ENCODE measurements around the gene LAMB1.
"Not testable (repeated sequence)": the region's sequence is repeated elsewhere in the genome, so short reads cannot be mapped to it uniquely, and the experiment has no call there.

The LAMB1 gene

DNA sequence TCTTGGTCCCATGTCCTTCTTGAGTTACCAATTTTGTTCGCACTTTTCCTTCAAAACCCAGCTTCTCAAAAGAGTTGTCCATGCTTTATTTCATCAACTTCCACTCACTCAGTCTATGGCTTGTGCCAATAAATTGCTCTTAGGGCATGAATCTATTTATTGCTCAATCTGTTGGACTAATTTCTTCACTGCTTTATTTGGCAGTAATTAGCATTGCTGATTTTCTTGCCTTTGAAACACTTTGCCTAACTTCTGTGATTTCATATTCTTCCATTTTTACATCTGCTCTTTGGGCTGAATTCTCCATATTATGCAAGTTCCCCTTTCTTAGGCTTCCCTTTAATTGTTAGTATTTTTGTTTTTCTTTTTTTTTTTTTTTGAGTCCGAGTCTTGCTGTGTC lies 95.2 kb downstream of the LAMB1 start:
- DNase-seq, result no peak

DNA sequence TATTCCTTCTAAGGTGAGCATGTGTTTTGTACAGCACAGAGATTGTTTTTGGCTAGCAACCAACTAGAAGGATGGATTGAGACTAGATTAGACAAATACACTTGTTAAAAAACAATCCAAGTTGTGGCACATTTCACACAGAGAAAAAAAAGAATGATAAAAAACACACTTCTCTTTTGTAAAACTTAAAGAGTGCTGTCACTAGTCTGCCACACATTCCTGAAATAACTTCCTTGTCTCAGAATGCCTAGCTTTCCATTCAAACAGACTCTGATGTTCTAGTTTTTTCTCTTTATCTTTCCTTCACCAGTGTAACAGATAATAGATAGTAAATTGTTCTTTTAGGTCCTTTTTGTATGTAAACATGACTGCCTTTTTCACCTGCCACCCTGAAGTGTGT lies 100.6 kb downstream of the LAMB1 start:
- DNase-seq, result no peak

DNA sequence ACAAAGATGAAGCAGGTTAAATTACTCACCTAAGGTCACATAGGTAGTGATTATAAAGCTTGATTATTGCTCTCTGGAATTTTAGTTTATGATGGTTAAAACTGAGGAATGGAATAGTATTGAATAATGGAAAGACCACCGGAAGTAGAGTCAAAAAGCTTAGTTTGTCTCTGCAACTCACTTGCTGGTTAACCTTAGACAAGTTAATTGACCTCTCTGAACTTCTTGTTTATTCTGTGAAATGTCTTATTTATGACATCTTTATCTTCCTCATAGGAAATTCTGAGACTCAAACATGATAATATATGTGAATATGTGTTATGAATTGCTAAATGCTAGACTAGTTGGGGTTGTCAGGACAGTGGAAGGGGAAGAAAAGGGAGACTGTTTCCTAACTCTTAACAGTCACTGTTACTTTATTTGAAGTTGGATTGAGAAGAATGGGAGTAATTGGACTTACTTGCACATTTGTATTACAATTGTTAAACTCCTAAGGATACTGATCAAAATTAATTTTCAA lies 102.4 kb downstream of the LAMB1 start:
- DNase-seq, result no peak

DNA sequence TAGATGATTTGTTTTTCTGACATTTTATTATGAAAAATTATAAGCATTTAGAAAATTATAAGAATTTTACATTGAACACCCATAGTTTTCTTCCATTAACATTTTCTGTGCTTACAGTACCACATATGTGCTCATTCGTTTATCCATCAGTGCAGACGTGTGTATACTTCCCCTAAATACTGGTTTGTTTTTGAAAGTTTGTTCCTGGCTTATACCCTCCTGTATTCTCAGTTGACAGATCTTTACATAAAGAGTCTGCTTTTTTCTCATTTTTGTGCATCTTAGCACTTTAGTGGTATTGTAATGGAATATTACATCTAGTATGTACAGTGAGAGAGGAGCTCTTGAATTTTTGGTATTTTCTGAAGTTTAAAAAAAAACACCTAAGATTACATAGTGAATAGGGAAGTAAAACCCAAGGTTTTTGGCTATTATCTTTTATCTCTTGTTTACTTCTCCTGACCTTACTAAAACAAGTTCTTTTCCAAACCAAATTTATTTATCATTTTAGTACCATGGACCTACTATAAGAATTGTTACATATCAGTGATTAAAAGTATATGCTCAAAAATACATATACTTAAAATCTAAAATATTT lies 103.9 kb downstream of the LAMB1 start:
- DNase-seq, result no peak

- not testable (repeated sequence) for DNase-seq
Observed at GRCh38 chr7:107892367-107892741, 110.6 kb downstream of the LAMB1 start.

DNA sequence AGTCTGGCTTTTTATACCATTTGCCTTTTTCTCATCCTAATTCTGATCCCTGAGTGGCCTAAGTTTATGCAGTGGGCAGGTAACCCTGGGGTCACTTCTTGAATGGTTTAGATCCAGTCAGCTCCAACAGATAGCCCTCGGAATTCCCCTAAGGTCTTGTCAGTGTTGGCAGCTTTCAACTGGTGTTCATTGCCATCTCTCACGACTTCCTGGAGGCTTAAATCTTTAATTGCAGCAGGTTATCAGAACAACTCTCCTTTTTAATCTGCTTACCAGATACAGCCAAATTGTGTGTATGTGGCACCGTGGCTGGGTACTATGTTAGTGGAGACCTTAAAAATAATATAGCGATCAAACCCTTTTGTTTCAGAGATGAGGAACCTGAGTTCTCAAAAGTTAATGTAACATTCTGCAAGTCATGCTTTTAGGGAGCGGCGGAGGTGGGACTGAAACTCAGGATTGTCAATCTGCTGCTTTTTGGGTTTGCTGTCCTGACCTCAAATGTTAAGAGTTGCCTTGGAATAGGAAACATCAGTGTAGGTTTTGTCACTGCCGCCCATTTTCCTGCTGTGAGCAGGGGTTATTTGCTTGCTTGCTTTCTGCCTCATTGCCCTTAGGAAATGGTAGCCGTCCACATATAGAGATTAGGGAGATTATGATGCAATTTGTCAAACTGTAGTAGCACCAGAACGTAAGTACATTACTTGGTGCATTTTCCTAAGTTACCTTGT lies 111.2 kb downstream of the LAMB1 start:
- peak in 1 of 2 donors; percentile 53 for DNase-seq

DNA sequence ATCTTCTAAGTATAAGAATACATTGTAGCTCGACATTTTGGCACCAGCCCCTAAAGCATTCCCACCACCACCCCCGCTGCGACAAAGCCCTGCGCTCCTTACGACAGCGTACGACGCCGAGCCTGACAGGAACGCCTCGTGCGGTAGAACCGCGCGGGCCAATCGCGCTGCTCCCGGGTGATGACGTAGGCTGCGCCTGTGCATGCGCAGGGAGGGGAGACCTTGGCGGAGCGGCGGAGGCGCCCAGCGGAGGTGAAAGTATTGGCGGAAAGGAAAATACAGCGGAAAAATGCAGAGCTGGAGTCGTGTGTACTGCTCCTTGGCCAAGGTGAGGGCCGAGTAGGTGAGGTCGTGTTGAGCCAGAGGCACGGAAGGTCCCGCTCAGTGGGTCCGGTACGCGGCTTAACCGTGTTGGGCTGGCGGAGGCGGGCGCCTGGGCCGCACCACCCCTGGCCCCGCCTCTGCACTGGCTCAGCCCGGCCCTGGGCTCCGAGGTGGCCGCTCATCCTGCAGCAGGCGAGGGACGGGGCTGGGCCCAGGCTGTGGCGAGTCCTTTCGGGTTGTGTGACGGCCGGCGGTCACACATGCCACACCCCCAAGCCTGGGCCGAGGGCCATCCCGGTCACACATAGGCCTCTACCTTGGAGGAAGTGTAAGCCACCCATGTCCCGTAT lies 111.9 kb downstream of the LAMB1 start, which contains the start of gene DLD:
DLD (plus strand) TSS at position 222 of the 674 bp plus-strand sequence; CDS start at position 290, 68 bp downstream.
- DNase-seq, result peak; percentile 90 to 94

DNA sequence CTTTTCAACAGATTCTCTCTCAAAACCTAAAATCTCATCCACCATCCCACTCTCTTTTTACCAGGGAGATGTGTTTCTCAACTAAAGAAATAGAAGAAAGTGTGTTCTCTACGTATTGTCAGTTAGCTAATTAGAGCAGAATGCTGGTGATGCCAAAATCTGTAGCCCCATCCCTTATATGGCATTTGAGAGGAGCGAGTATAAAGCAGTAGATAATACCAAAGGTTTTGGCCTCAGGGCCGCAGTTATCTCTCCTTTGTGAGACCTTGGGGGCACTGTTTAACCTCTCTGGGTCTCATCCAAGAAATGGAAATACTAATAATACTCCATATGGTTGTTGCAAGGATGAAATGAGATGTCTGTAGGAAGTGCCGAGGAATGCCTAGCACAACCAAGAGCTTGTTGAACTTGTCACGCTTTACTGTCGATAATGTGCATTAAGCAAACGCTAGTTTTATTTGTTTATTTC lies 112.4 kb downstream of the LAMB1 start:
- peak in 1 of 2 donors; percentile 39 for DNase-seq

GRCh38 chr7:107889992-107890391 lies 113.0 kb downstream of the LAMB1 start:
- DNase-seq, result no peak

- not testable (repeated sequence) for DNase-seq
Observed at GRCh38 chr7:107887827-107888226, 115.1 kb downstream of the LAMB1 start.

GRCh38 chr7:107884066-107884818 lies 118.7 kb downstream of the LAMB1 start:
- no peak for DNase-seq

GRCh38 chr7:107882766-107883165 lies 120.2 kb downstream of the LAMB1 start:
- DNase-seq, result no peak

DNA sequence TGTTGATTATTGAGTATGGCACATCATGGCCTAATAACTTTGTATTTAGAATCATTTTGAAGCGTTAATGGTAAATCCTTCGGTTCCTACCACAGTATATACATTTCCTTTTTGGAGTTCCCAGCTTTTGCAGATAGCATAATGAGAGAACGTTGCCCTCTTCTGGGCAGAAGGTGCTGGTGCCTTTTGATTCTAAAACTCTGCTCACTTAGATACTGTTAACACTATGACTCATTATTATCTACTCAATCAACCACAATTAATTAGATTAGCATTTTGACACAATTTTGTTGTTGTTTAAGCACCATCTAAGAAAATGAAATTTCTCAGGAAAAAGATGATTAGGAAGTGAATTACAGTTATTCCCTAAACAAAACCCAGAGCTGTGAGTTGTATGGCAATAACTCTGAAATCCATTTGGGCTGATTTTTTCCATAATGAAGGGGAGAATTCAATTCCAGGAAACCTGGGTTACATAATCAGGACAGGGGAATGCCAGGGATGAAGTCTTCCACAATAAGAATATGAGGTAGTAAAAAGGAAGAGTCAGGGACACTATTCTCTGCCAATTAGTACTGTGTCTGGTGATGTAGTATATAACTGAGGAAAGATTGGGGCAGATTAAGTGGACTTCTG lies 123.4 kb downstream of the LAMB1 start:
- peak; percentile 29 to 69 for DNase-seq

DNA sequence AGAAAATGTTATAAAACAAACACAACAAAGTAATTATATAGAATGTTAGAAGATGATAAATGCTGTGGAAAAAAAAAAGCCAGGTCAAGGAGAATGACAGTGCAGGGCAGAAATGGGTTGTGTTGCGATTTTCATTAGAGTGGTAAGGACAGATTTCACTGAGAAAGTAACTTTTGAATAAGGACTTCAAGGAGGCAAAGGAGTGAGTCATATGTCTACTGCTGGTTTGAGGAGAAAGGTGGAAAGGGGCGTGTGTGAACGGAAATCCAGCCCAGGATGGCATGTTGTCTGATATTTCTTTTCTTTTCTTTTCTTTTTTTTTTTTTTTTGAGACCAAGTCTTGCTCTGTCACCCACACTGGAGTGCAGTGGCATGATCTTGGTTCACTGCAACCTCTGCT lies 124.3 kb downstream of the LAMB1 start:
- no peak for DNase-seq

DNA sequence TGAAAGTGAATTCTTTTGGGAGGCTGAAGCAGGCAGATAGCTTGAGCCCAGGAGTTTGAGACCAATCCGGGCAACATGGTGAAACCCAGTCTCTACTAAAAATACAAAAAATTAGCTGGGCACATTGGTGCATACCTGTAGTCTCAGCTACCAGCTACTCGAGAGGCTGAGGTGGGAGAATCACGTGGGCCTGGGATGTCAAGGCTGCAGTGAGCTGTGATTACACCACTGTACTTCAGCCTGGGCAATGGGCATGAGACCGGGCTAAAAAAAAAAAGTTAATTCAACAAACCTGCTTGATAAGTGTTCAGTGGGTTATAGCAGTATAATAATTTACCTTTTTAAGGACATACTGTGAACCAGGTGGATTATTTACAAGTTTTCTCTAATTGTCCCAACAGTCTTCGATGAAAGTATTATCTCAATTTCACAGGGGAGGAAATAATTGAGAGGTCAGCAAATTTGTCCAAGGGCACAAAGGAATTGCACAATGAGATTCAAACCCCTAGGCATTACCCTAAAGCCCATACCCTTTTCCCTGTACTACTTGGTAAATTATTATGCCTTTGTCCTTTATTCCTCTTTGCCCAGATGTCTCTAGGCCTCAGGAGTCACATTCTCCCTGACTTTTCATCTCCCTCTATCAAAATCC lies 125.1 kb downstream of the LAMB1 start:
- DNase-seq, result no peak

GRCh38 chr7:107876916-107877315 lies 126.0 kb downstream of the LAMB1 start:
- DNase-seq, result no peak

- DNase-seq, result peak; percentile 29 to 70
Observed at GRCh38 chr7:107874605-107875446, 128.1 kb downstream of the LAMB1 start.

DNA sequence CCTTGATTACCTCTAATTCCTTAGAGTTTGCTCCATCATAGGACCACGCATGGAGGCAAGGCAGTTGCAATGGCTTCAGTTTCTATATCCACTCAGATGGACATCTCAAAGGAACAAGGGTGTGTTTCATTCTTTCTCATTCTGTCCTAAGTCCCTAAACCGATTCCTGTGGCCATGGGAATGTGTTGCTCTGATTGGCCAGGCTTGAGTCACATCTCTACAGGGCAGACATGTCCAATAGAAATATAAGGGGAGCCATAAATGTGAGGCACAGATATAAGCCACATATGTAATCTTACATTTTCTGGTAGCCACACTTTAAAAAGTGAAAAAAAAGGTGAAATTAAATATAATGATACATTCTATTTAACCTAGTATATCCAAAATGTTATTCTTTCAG lies 128.8 kb downstream of the LAMB1 start:
- no peak for DNase-seq

Measured in CD4-positive, alpha-beta T cell treated with Interferon alpha-2 for 1 hour (primary cell).